OCI-LY1 (cell line): ENCODE measurements around the gene EHF.

Experiments
- H2AFZ ChIP-seq: fragments of 200-600 bp; sonication (generic), shearing (Covaris generic); 2 replicates; pipeline ENCODE4 v1.6.0; 2014; ENCODE audit warnings: antibody characterized with exemption, mild to moderate bottlenecking, low read length
- H3F3A ChIP-seq: fragments of 200-600 bp; sonication (generic), shearing (Covaris generic); 2 replicates; pipeline ENCODE4 v1.6.0; 2014; ENCODE audit warnings: mild to moderate bottlenecking, antibody characterized with exemption, low read length, moderate library complexity; ENCODE audit not compliant: insufficient read depth
- H3K27ac ChIP-seq: fragments of 200-600 bp; sonication (generic); 2 replicates; pipeline ENCODE4 v1.5.1; 2014; ENCODE audit warnings: low read length, mixed run types, mild to moderate bottlenecking, low read depth; ENCODE audit not compliant: poor library complexity, severe bottlenecking
- H3K27me3 ChIP-seq: fragments of 200-600 bp; sonication (generic); 2 replicates; pipeline ENCODE4 v1.6.0; 2014; ENCODE audit warnings: antibody characterized with exemption, mild to moderate bottlenecking, low read length, moderate library complexity; ENCODE audit not compliant: insufficient read depth
- H3K36me3 ChIP-seq: fragments of 200-600 bp; sonication (generic); 2 replicates; pipeline ENCODE4 v1.6.1; 2014; ENCODE audit warnings: mild to moderate bottlenecking, antibody characterized with exemption, low read length, moderate library complexity, mixed read lengths; ENCODE audit not compliant: insufficient read depth
- H3K4me1 ChIP-seq: fragments of 200-600 bp; sonication (generic); 2 replicates; pipeline ENCODE4 v1.5.1; 2014; ENCODE audit warnings: mild to moderate bottlenecking, low read length, moderate library complexity; ENCODE audit not compliant: insufficient read depth, severe bottlenecking
- H3K4me2 ChIP-seq: fragments of 200-600 bp; sonication (generic), shearing (Covaris generic); 2 replicates; pipeline ENCODE4 v1.6.1; 2014; ENCODE audit warnings: low read length
- H3K4me3 ChIP-seq: fragments of 200-600 bp; sonication (generic); 2 replicates; pipeline ENCODE4 v1.5.1; 2014; ENCODE audit warnings: low read length, low read depth, mild to moderate bottlenecking, mixed read lengths; ENCODE audit not compliant: poor library complexity, severe bottlenecking
- H3K79me2 ChIP-seq: fragments of 200-600 bp; shearing (Covaris generic); 2 replicates; pipeline ENCODE4 v1.6.1; 2016; ENCODE audit warnings: mixed run types, low read length, mixed read lengths; ENCODE audit not compliant: insufficient read depth
- H3K9ac ChIP-seq: fragments of 200-600 bp; sonication (generic), shearing (Covaris generic); 2 replicates; pipeline ENCODE4 v1.6.1; 2014; ENCODE audit warnings: mild to moderate bottlenecking, low read length, mixed read lengths
- H3K9me2 ChIP-seq: fragments of 200-600 bp; sonication (generic), shearing (Covaris generic); 2 replicates; pipeline ENCODE4 v1.6.1; 2014; ENCODE audit warnings: low read depth, mild to moderate bottlenecking, low read length, mixed read lengths
- H3K9me3 ChIP-seq: fragments of 200-600 bp; shearing (Covaris generic); 2 replicates; pipeline ENCODE4 v1.6.1; 2014; ENCODE audit warnings: low read length, mixed read lengths
- H4K20me1 ChIP-seq: fragments of 200-600 bp; sonication (generic), shearing (Covaris generic); 2 replicates; pipeline ENCODE4 v1.6.0; 2016; ENCODE audit warnings: mild to moderate bottlenecking, low read length; ENCODE audit not compliant: insufficient read depth
- CTCF ChIP-seq: fragments of 200-600 bp; sonication (generic), shearing (Covaris generic); IDR thresholded peaks from 2 replicates; pipeline ENCODE4 v1.5.1; 2017; ENCODE audit warnings: mild to moderate bottlenecking, antibody characterized with exemption, low read length, moderate library complexity, mixed read lengths
- EZH2 ChIP-seq: fragments of 200-600 bp; sonication (generic), shearing (Covaris generic); IDR thresholded peaks from 2 replicates; pipeline ENCODE4 v1.8.0; 2017; ENCODE audit warnings: borderline replicate concordance, mixed run types, mild to moderate bottlenecking, antibody characterized with exemption, low read length, moderate library complexity, mixed read lengths

EHF gene

GRCh38 chr11:34680206-34680605 lies 59.3 kb downstream of the EHF start:
- H3K4me2 ChIP-seq: no peak overlapping the region
- no peaks in the 10 kb centered on the region for H3K27me3 ChIP-seq
- H3F3A ChIP-seq: no peaks in the 10 kb centered on the region
- no peaks in the 10 kb centered on the region for H3K4me1 ChIP-seq
- H3K79me2 ChIP-seq: no peaks in the 10 kb centered on the region
- no peaks in the 10 kb centered on the region for H3K9me2 ChIP-seq
- no peak overlapping the region for H3K4me3 ChIP-seq
- H3K9ac ChIP-seq: no peak overlapping the region
- H3K9me3 ChIP-seq: no peaks in the 10 kb centered on the region
- H3K27ac ChIP-seq: no peak overlapping the region
- no peaks in the 10 kb centered on the region for H4K20me1 ChIP-seq
- H3K36me3 ChIP-seq: no peaks in the 10 kb centered on the region
- TF ChIP-seq EZH2 (no peak), CTCF (no peak)
- H2AFZ ChIP-seq: no peak overlapping the region

GRCh38 chr11:34680918-34681586 lies 60.2 kb downstream of the EHF start:
- TF ChIP-seq EZH2: no peak
- no peak for TF ChIP-seq CTCF
- Histone ChIP-seq H3K4me2 (no peak overlapping the region), H3K36me3 (no peaks in the 10 kb centered on the region), H3K9me2 (no peaks in the 10 kb centered on the region), H3K4me1 (no peaks in the 10 kb centered on the region), H3K27ac (no peak overlapping the region), H3K9me3 (no peaks in the 10 kb centered on the region), H3F3A (no peaks in the 10 kb centered on the region), H3K27me3 (no peaks in the 10 kb centered on the region), H4K20me1 (no peaks in the 10 kb centered on the region), H3K9ac (no peak overlapping the region), H2AFZ (no peak overlapping the region), H3K79me2 (no peaks in the 10 kb centered on the region), H3K4me3 (no peak overlapping the region)

- Histone ChIP-seq H3K27me3 (no peaks in the 10 kb centered on the region), H3K27ac (no peak overlapping the region), H3K9me3 (no peaks in the 10 kb centered on the region), H3K36me3 (no peaks in the 10 kb centered on the region), H3F3A (no peaks in the 10 kb centered on the region), H4K20me1 (no peaks in the 10 kb centered on the region), H3K9me2 (no peaks in the 10 kb centered on the region), H3K79me2 (no peaks in the 10 kb centered on the region), H3K4me2 (no peak overlapping the region), H3K4me3 (no peak overlapping the region), H3K4me1 (no peaks in the 10 kb centered on the region), H3K9ac (no peak overlapping the region), H2AFZ (no peak overlapping the region)
- TF ChIP-seq CTCF (no peak), EZH2 (no peak)
Measured at GRCh38 chr11:34682825-34683224, 61.9 kb downstream of the EHF start.
